NCI-H146 (cell line): ENCODE results near the gene PIM2.

ENCODE experiments used
- DNase-seq: peaks from one replicate; lab custom pipeline; 2025; lab: John Stamatoyannopoulos, UW

The PIM2 gene

GRCh38 chrX:48864210-48864609 is 54.6 kb downstream of the PIM2 start:
- DNase-seq: no peak
